ENCODE results near the gene CD79B.
"Not testable (repeated sequence)": the region's sequence is repeated elsewhere in the genome, so short reads cannot be mapped to it uniquely, and the experiment has no call there.

The CD79B gene

DNA sequence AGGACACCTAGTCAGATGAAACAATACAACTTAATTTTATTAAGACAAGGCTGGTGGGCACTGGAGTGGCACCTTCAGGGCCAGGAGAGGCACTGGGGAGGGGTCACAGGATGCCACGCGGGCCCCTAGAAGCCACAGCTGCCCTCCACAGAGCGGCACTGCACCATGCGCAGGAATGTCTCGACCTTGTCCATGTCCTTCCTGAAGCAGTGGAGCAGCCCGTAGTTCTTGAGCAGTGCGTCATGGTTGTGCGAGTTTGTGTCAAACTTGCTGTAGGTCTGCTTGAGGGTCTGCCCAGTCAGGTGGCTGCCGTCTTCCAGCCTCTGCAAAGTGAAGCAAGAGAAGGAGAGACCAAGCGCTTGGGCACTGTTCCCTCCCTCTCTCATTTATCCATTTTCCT lies 22.5 kb downstream of the CD79B start:
- not testable (repeated sequence) for DNase-seq

DNA sequence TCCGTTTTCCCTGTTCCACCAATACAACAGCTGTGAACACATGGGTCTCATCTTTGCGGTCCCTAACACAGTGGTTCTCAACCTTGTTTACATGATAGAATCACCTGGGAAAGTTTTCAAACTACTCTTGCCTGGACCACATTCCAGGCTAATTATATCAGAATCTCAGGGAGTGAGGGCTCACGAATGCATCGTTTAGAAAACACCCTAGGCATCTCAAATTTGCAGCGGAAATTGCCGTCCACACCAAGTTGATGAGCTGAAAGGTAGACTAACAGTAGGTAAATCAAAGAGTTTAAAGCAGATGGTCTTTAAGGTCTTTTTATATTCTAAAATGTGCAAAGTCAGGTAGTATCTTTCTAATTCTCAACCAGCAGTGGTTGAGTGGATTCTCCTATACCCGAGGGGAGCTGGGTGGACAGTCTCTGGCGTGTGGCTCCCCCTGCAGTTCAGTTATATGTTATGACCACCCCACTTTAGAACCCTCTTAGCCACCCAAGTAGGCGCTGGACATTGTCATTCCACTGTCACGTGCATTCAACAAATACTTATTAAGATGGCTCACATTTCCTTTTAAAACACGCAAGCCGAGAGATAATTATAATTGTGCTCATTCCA lies 24.9 kb downstream of the CD79B start:
- DNase-seq: peak; percentile 24

DNA sequence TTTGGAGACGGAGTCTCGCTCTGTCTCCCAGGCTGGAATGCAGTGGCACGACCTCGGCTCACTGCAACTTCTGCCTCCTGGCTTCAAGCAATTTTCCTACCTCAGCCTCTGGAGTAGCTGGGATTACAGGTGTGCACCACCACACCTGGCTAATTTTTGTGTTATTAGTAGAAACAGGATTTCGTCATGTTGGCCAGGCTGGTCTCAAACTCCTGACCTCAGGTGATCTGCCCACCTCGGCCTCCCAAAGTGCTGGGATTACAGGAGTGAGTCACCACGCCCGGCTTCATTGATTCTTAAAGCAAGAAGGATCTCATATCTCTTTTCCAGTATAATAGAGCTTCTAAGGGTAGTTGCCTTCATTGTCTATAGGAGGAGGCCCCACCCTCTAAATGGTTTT lies 27.3 kb downstream of the CD79B start:
- DNase-seq: not testable (repeated sequence)

- DNase-seq: not testable (repeated sequence)
Measured at GRCh38 chr17:63903787-63904201, 28.3 kb downstream of the CD79B start.

DNA sequence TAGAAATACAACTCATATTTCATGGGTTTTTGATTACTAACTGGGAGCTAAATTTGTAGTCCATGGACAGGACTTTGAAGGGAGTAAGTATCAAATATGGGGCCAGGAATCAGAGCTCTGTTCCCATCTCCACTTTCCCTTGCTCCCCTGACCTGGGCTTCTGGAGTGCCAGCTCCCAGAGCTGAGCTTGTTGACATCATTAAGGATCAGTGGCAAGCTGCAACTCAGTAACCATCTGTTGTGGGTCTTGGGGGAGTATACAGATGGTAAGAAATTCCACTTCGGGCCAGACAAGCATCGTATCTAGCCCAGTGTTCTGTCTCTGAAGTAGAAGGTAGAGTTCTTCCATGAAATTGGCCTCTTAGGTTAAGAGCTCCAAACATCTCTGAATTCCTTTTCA lies 30.2 kb downstream of the CD79B start:
- DNase-seq: not testable (repeated sequence)

GRCh38 chr17:63898899-63899798 lies 33.0 kb downstream of the CD79B start:
- DNase-seq: not testable (repeated sequence)

GRCh38 chr17:63896524-63897354 lies 35.4 kb downstream of the CD79B start, which contains the start of gene CSH1:
TSS of gene CSH1 (minus strand) at chr17:63896574. CDS start at chr17:63896511, 63 bp downstream.
- not testable (repeated sequence) for DNase-seq

- DNase-seq: not testable (repeated sequence)
Measured at GRCh38 chr17:63894821-63895220, 37.3 kb downstream of the CD79B start.

DNA sequence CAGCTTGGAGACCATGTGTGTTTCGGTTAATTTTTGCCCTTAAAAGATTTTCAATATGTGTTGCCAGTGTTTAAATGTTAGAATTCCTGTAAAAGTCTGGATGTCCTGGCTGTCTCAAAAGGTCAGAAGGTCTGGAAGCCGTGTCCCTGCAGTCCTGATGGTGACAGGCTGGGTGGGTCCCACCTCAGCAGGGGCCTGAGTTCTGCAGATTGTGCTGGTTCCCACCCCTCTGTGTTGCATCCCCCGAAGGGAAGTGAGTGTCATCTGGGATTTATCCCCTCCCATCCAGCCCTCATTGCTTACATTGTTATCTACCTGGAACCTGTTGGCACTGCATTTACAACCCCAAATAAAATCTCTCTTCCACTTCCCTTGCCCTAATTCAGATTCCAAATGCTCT lies 38.1 kb downstream of the CD79B start:
- DNase-seq: not testable (repeated sequence)

GRCh38 chr17:63892316-63893037 lies 39.7 kb downstream of the CD79B start:
- not testable (repeated sequence) for DNase-seq

GRCh38 chr17:63889026-63889848 lies 42.9 kb downstream of the CD79B start:
- peak; percentile 36 for DNase-seq

GRCh38 chr17:63885119-63885518 lies 47.0 kb downstream of the CD79B start:
- not testable (repeated sequence) for DNase-seq

GRCh38 chr17:63882626-63883126 lies 49.5 kb downstream of the CD79B start:
- not testable (repeated sequence) for DNase-seq

- DNase-seq: peak; percentile 28
Measured at GRCh38 chr17:63881935-63882601, 50.1 kb downstream of the CD79B start, which contains the start of gene GH2. TSS of gene GH2 (minus strand) at chr17:63881944. CDS start at chr17:63881801, 143 bp downstream.

GRCh38 chr17:63881337-63881736 lies 50.8 kb downstream of the CD79B start:
- DNase-seq: not testable (repeated sequence)

DNA sequence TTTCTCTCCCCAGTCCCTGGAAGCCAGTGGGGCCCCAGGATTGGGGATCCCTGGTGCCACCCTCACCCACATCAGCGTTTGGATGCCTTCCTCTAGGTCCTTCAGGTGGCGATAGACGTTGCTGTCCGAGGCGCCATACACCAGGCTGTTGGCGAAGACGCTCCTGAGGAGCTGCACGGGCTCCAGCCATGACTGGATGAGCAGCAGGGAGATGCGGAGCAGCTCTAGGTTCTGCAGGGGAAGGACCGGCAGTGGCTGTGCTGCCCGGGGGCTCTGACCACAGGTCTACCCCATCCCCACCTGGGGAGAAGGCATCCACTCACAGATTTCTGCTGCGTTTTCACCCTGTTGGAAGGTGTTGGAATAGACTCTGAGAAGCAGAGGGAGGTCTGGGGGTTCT lies 51.4 kb downstream of the CD79B start:
- DNase-seq: no peak

Measured in HCEC 1CT (cell line).